ENCODE measurements around the gene MBD5. TPM values are rescaled to one million over a fixed set of nuclear protein-coding genes. Genes with fewer than 3 reads are reported as not detected.

Gene MBD5
- total RNA-seq, 1 donor from 2014 or later: 15.0 TPM

DNA sequence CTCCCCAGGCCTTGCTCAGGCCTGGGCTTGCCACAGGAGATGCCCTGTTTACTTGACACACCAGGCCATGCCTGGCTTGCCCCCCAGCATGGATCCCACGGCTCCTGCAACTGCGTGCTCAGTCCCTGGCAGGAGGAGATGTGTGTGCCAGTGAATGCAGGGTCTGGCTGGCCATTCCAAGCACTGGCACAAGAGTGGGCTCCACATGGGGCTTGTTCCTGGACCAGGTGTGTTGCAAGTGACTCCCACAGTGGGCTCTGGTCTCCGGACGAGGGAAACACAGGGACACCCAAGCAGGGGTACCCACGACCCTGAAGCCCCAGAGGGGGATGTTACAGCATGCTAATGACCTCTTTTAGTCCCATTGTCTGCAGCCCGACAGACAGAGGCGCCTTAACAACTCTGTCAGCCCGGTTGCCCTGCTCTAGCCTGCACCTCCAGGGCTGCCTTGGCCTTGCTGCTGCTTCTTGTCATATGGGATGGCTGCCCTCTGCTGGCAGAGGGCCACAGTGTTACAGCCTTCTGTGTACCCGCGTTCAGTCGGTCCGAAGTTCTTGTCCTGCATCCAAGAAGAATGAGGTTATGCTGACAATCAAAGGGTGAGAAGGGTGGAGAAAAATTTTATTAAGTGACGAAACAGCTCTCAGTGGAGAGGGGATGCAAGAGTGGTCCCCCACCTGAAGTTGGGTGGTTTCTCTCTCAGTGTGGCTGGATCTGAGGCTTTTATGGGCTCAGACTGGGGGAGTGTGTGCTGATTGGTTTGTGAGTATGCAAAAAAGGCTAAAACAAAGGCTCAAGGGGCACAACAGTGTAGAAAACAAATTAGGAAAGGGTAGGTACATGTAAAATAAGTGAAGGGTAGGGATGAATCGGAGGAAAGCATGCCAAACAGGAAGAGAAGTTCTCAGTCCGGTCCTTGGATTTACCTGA is 180.4 kb downstream of the MBD5 start:
- no peak overlapping the region for H3K4me3 ChIP-seq (ENCODE audit: low read depth, low read length)
- no peak for DNase-seq (ENCODE audit: low read depth)
- TF ChIP-seq, protein P1, sequence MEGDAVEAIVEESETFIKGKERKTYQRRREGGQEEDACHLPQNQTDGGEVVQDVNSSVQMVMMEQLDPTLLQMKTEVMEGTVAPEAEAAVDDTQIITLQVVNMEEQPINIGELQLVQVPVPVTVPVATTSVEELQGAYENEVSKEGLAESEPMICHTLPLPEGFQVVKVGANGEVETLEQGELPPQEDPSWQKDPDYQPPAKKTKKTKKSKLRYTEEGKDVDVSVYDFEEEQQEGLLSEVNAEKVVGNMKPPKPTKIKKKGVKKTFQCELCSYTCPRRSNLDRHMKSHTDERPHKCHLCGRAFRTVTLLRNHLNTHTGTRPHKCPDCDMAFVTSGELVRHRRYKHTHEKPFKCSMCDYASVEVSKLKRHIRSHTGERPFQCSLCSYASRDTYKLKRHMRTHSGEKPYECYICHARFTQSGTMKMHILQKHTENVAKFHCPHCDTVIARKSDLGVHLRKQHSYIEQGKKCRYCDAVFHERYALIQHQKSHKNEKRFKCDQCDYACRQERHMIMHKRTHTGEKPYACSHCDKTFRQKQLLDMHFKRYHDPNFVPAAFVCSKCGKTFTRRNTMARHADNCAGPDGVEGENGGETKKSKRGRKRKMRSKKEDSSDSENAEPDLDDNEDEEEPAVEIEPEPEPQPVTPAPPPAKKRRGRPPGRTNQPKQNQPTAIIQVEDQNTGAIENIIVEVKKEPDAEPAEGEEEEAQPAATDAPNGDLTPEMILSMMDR (conservative IDR thresholded peaks at IDR 0.05; ENCODE audit: low read depth, low read length): peak; percentile 57

- H3K4me3 ChIP-seq (ENCODE audit: low read depth, low read length): no peak overlapping the region
- no peak for DNase-seq (ENCODE audit: low read depth)
- TF ChIP-seq, protein P1 (conservative IDR thresholded peaks at IDR 0.05; ENCODE audit: low read depth, low read length): no peak
Measured at GRCh38 chr2:148202237-148202636, 181.3 kb downstream of the MBD5 start.

DNA sequence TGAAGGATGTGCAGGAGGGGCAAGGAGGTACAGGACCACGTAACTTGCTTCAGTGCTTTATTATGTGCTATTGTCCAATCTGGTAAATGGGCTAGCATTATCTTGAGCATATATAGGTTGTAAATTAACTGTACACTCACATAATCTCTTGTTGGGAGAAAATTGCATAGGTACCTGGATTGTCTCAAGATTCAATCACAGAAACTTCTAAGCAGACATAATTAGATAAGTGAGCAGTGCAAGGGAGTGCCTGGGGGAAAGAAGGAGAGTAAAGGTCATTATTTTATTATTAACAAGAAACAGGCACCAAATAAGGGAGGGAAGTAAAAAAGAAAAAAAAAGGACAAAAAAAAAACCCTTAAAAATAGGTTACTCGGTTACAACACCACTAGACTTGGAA is 186.2 kb downstream of the MBD5 start:
- TF ChIP-seq, protein P1 (conservative IDR thresholded peaks at IDR 0.05; ENCODE audit: low read depth, low read length): no peak
- DNase-seq (ENCODE audit: low read depth): no peak
- H3K4me3 ChIP-seq (ENCODE audit: low read depth, low read length): no peak overlapping the region

DNA sequence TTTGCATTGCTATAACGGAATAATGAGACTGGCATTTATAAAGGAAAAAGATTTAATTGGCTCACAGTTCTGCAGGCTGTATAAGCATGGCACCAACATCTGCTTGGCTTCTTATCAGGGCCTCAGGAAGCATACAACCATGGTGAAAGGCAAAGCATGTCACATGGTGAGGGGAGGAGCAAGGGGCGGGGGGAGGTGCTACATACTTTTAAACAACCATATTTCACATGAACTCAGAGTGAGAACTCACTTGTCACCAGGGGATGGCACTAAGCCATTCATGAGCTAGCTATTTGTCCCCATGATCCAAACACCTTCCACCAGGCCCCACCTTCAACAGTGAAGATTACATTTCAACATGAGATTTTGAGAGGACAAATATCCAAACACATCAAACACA is 188.7 kb downstream of the MBD5 start:
- no peak for DNase-seq (ENCODE audit: low read depth)
- TF ChIP-seq, protein P1 (conservative IDR thresholded peaks at IDR 0.05; ENCODE audit: low read depth, low read length): no peak
- H3K4me3 ChIP-seq (ENCODE audit: low read depth, low read length): no peak overlapping the region

DNA sequence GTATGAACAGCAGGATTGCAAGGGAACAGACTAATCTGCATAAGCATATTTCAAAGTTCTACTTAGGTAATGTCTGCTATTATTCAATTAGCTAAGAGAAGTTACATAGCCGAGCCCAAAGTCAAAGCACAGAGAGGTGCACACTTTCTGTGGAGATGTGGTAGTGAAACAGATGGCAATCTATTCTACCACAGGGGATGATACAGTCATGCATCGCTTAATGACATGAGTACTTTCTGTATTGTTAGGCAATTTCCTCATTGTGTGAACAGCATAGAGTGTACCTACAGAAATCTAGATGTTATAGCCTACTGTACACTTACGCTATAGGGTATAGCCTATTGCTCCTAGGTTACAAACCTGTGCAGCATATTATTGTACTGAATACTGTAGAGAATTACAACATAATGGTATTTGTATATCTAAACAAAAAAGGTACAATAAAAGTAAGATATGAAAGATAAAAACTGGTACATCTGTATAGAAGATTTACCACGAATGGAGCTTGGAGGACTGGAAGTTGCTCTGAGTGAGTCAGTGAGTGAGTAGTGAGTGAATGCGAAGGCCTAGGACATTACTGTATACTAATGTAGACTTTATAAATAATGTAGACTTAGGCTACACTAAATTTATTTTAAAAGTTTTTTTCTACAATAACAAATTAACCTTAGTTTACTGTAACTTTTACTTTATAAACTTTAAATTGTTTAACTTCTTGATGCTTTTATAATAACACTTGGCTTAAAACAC is 197.6 kb downstream of the MBD5 start:
- no peak for DNase-seq (ENCODE audit: low read depth)
- TF ChIP-seq, protein P1 (conservative IDR thresholded peaks at IDR 0.05; ENCODE audit: low read depth, low read length): no peak
- H3K4me3 ChIP-seq (ENCODE audit: low read depth, low read length): no peak overlapping the region

GRCh38 chr2:148221166-148221565 is 200.3 kb downstream of the MBD5 start:
- no peak for DNase-seq (ENCODE audit: low read depth)
- H3K4me3 ChIP-seq (ENCODE audit: low read depth, low read length): no peak overlapping the region
- TF ChIP-seq, protein P1 (conservative IDR thresholded peaks at IDR 0.05; ENCODE audit: low read depth, low read length): no peak
